ENCODE measurements around the gene PAGR1. TPM values are rescaled to one million over a fixed set of nuclear protein-coding genes. Genes with fewer than 3 reads are reported as not detected.

Gene PAGR1
- total and polyA plus RNA-seq, 9 of the 15 experiments (the other 6 are each of a cell fraction or from before 2014, with no cell fraction given), result 1.4 to 58.2 (median 16.8) TPM

GRCh38 chr16:29815793-29816693 is at the start of gene PAGR1 (continued):
- TF ChIP-seq GMEB1 (CRISPR knock-in tag; IDR thresholded peaks at IDR 0.05) (peak; percentile 96), FIP1L1 (IDR thresholded peaks at IDR 0.05; ENCODE audit: low read depth, low read length, poor library complexity, severe bottlenecking) (peak; percentile 73), THAP12 (CRISPR knock-in tag; IDR thresholded peaks at IDR 0.05) (peak; percentile 38), ELK3 (CRISPR knock-in tag; IDR thresholded peaks at IDR 0.05) (0 out of 2 replicates have a peak, but pooled peaks have one; percentile 21), KDM5B (IDR thresholded peaks at IDR 0.05; ENCODE audit: insufficient replicate concordance, low read depth, low read length) (peak; percentile 69), PCBP1 (IDR thresholded peaks at IDR 0.05; ENCODE audit: low read depth, low read length, poor library complexity, severe bottlenecking) (peak; percentile 61), RFX1 (IDR thresholded peaks at IDR 0.05) (no peak), DMBX1 (CRISPR knock-in tag; IDR thresholded peaks at IDR 0.05; ENCODE audit: borderline replicate concordance) (peak; percentile 33; the same call in 1 of the 2 replicates), ARID2 (IDR thresholded peaks at IDR 0.05) (peak; percentile 76; the same call in 1 of the 2 replicates), SRSF1 (IDR thresholded peaks at IDR 0.05; ENCODE audit: low read depth, low read length) (no peak), TAL1 (IDR thresholded peaks at IDR 0.05) (no peak), TCF15 (CRISPR knock-in tag; IDR thresholded peaks at IDR 0.05) (0 out of 2 replicates have a peak, but pooled peaks have one; percentile 13), CCAR2 (IDR thresholded peaks at IDR 0.05; ENCODE audit: low read depth, low read length) (no peak), CREB1 (IDR thresholded peaks at IDR 0.05) (peak; percentile 91), CREB1 (CRISPR knock-in tag; IDR thresholded peaks at IDR 0.05) (peak; percentile 95), LEF1 (IDR thresholded peaks at IDR 0.05) (peak; percentile 37; the same call in 1 of the 2 replicates), NFE2L1 (tag; IDR thresholded peaks at IDR 0.05; ENCODE audit: borderline replicate concordance, low read depth) (no peak), JUNB (CRISPR knock-in tag; conservative IDR thresholded peaks at IDR 0.05) (no peak), SP1 (CRISPR knock-in tag; IDR thresholded peaks at IDR 0.05) (peak; percentile 93; the same call in 1 of the 2 replicates), MAFG (tag; conservative IDR thresholded peaks at IDR 0.05) (no peak), SIRT6 (IDR thresholded peaks at IDR 0.05; ENCODE audit: low read depth, low read length) (no peak), RBBP5 (IDR thresholded peaks at IDR 0.05; ENCODE audit: borderline replicate concordance, insufficient read depth, low read length, poor library complexity, severe bottlenecking) (peak; percentile 28)

Data from K562 (cell line).